HEK293T (cell line): ENCODE results near the gene TRAM2.

ENCODE experiments used
- BHLHE40 ChIP-seq: fragments of 450-650 bp; IDR thresholded peaks from 2 replicates; pipeline ENCODE4 v1.6.1; 2016; ENCODE audit warnings: mild to moderate bottlenecking, moderate library complexity, borderline replicate concordance
- ELF4 ChIP-seq: fragments of 450-650 bp; IDR thresholded peaks from 2 replicates; pipeline ENCODE4 v1.6.1; 2017; ENCODE audit warnings: antibody characterized with exemption
- FOXA1 ChIP-seq: fragments of 450-650 bp; IDR thresholded peaks from 2 replicates; pipeline ENCODE4 v1.6.1; 2016; ENCODE audit warnings: mild to moderate bottlenecking
- FOXK2 ChIP-seq: fragments of 450-650 bp; IDR thresholded peaks from 2 replicates; pipeline ENCODE4 v1.6.1; 2016; ENCODE audit warnings: mild to moderate bottlenecking
- FOXM1 ChIP-seq: fragments of 450-650 bp; IDR thresholded peaks from 2 replicates; pipeline ENCODE4 v1.6.1; 2017; ENCODE audit warnings: mild to moderate bottlenecking, borderline replicate concordance
- LEF1 ChIP-seq: fragments of 450-650 bp; IDR thresholded peaks from 2 replicates; pipeline ENCODE4 v1.6.1; 2017; ENCODE audit warnings: mild to moderate bottlenecking, borderline replicate concordance
- SP1 ChIP-seq: fragments of 450-650 bp; IDR thresholded peaks from 2 replicates; pipeline ENCODE4 v1.6.1; 2017
- TARDBP ChIP-seq: fragments of 450-650 bp; IDR thresholded peaks from 2 replicates; pipeline ENCODE4 v1.6.1; 2016

GRCh38 chr6:52499026-52499425 lies 77.8 kb downstream of the TRAM2 start:
- TF ChIP-seq TARDBP: no peak
- no peak for TF ChIP-seq ELF4
- TF ChIP-seq FOXA1: no peak
- TF ChIP-seq BHLHE40: no peak
- TF ChIP-seq FOXM1: no peak
- no peak for TF ChIP-seq SP1
- TF ChIP-seq FOXK2: no peak
- no peak for TF ChIP-seq LEF1
